BE2C (cell line): ENCODE data around the gene SPAG9.
A peak's percentile ranks its signal among the peaks of the same experiment; 100 is the strongest.

ENCODE experiments used
- DNase-seq: peaks from one replicate; pipeline ENCODE4 v3.0.0-alpha.2; 2020
- H3K27me3 ChIP-seq: fragments of 250-450 bp; sonication (Bioruptor Pico); 2 replicates; pipeline ENCODE4 v1.5.1; 2020; ENCODE audit warnings: mild to moderate bottlenecking
- H3K36me3 ChIP-seq: fragments of 250-450 bp; sonication (Bioruptor Pico); 2 replicates; pipeline ENCODE4 v1.5.1; 2020; ENCODE audit warnings: mild to moderate bottlenecking
- H3K4me1 ChIP-seq: fragments of 250-450 bp; sonication (Bioruptor Pico); 2 replicates; pipeline ENCODE4 v1.5.1; 2020
- H3K4me3 ChIP-seq: 2 replicates; pipeline ENCODE4 v1.5.1; 2011; ENCODE audit warnings: low read depth, low read length
- H3K9me3 ChIP-seq: fragments of 250-450 bp; sonication (Bioruptor Pico); 2 replicates; pipeline ENCODE4 v1.5.1; 2020
- CTCF ChIP-seq: IDR thresholded peaks from 2 replicates; pipeline ENCODE4 v1.5.1; 2012; ENCODE audit warnings: mild to moderate bottlenecking, low read depth, low read length

Gene SPAG9

DNA sequence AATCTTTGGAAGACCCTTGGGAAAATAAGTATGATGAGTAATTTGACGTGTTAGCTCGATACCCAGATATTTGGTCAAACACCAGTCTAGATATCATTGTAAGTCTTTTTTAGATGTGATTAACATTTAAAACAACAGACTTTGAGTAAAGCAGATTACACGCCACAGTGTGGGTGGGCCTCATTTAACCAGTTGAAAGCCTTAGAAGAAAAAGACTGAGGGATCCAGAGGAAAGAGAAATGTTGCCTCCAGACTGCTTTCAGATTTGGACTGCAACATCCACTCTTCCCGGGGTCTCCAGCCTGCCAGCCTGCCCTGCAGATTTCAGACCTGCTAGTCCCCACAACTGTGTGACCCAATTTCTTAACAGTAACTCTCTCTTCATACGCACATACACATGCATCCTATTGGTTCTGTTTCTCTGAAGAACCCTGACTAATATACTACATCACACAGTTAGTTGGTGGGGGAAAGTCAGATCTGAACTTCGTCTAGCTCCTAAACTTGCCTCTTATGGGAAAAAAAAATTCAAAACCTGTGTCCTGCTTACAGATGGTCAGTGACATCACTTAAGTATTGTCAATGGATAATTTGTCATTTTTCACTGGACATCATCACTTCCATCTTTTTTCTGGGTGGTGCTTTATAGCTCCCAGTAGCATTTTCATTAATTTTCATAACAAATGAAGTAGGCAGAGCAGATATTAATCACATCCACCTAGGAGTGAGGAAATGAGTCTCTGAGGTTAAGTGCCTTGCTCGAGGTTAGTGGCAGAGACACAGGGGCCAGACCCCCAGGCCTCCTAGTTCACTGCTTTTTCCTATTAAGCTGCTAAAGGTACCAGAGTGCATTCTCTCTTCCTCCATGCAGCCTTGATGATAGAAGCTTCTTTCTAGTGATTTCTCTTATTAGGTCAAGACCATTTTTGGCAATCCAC, 146.8 kb downstream of the SPAG9 start:
- Histone ChIP-seq H3K36me3 (peaks cover 28% of the 10 kb centered on the region), H3K9me3 (no peaks in the 10 kb centered on the region), H3K4me3 (no peak overlapping the region), H3K27me3 (no peaks in the 10 kb centered on the region), H3K4me1 (peaks cover 29% of the 10 kb centered on the region)
- no peak for TF ChIP-seq CTCF
- DNase-seq: no peak

DNA sequence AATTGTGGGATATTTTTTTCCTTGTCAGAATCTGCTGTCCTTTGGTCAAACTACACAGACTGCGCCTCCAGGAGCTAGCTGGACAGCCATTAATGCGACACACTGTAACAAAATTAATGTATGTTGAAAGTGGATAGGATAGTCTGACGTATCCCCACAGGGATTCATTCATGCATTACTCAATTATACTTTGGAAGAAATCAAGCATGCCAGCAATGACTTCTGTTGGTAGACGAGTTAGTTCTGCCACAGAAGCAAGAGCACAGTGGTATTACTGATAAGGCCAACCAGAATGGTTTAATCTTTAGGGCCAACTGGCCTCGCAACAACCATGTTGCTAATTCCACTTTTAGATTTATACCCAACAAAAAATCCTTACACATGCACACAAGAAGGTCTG, 148.1 kb downstream of the SPAG9 start:
- Histone ChIP-seq H3K36me3 (peaks cover 15% of the 10 kb centered on the region), H3K27me3 (no peaks in the 10 kb centered on the region), H3K4me3 (no peak overlapping the region), H3K9me3 (no peaks in the 10 kb centered on the region), H3K4me1 (peaks cover 29% of the 10 kb centered on the region)
- peak; percentile 70 for DNase-seq
- no peak for TF ChIP-seq CTCF

DNA sequence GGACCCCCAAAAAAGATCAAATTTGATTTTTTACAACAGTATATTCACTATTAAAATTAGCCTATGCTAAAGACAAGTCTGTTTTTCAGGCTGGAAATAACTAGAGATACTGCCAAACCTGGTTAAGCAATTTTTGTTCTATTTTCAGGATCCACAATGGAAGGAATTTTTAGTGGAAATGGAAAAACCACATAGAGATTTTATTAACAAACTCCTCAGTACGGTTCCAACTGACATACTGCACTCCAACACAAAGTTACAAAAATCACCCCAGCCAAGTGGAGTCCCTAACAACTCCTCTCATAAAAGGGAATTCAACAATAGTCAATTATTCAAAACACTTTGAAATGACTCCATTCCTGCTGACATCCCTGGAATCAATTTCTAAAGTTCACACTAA, 152.9 kb downstream of the SPAG9 start:
- DNase-seq: no peak
- H3K27me3 ChIP-seq: no peaks in the 10 kb centered on the region
- H3K4me3 ChIP-seq: no peak overlapping the region
- TF ChIP-seq CTCF: no peak
- H3K36me3 ChIP-seq: peaks cover 9% of the 10 kb centered on the region
- peaks cover 8% of the 10 kb centered on the region for H3K4me1 ChIP-seq
- no peaks in the 10 kb centered on the region for H3K9me3 ChIP-seq

GRCh38 chr17:50966163-50966666, 154.5 kb downstream of the SPAG9 start:
- no peak for DNase-seq
- TF ChIP-seq CTCF: no peak
- no peaks in the 10 kb centered on the region for H3K27me3 ChIP-seq
- H3K4me3 ChIP-seq: no peak overlapping the region
- peaks cover 8% of the 10 kb centered on the region for H3K4me1 ChIP-seq
- H3K9me3 ChIP-seq: no peaks in the 10 kb centered on the region
- peaks cover 9% of the 10 kb centered on the region for H3K36me3 ChIP-seq

DNA sequence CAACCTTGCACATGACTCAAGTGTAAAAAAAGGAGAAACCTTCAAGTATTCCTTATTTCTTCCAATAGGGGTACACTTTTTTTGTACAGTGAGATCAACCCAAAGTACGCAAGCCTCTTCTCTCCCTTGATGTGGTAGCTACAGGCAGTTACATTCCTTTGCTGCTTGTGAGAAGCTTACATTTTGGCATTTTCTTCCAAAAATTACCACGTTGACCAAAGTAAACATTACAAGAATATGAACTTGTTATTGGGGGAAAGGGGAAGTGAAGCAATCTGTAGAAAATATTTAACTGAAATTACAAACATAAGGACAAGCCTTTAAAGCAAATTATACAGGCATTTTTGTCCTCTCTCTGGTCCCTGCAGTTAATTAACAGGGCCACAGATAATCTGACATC, 157.5 kb downstream of the SPAG9 start:
- no peak for DNase-seq
- TF ChIP-seq CTCF: no peak
- no peaks in the 10 kb centered on the region for H3K9me3 ChIP-seq
- peaks cover 13% of the 10 kb centered on the region for H3K4me1 ChIP-seq
- H3K27me3 ChIP-seq: no peaks in the 10 kb centered on the region
- H3K4me3 ChIP-seq: no peak overlapping the region
- H3K36me3 ChIP-seq: no peaks in the 10 kb centered on the region; the same call in 1 of the 2 replicates
